Neuronal stem cell (in vitro differentiated cells): ENCODE measurements around the gene RALGPS1.

Source experiments
- DNase-seq: peaks from one replicate; pipeline ENCODE4 v3.0.0-alpha.2; 2013; ENCODE audit warnings: low spot score
- H2AFZ ChIP-seq: one replicate; pipeline ENCODE4 v1.6.1; 2013; ENCODE audit warnings: mild to moderate bottlenecking, low read length, inconsistent platforms
- H2AK5ac ChIP-seq: 2 replicates; pipeline ENCODE4 v1.6.1; 2013; ENCODE audit warnings: low read depth, mild to moderate bottlenecking, inconsistent platforms, low read length, moderate library complexity, mixed read lengths
- H2BK120ac ChIP-seq: 2 replicates; pipeline ENCODE4 v1.6.1; 2013; ENCODE audit warnings: low read depth, mild to moderate bottlenecking, inconsistent platforms, low read length, moderate library complexity, mixed read lengths
- H2BK12ac ChIP-seq: one replicate; pipeline ENCODE4 v1.6.1; 2013; ENCODE audit warnings: low read length, inconsistent platforms
- H2BK15ac ChIP-seq: 2 replicates; pipeline ENCODE4 v1.6.1; 2013; ENCODE audit warnings: mild to moderate bottlenecking, low read length, inconsistent platforms, mixed read lengths
- H2BK5ac ChIP-seq: one replicate; pipeline ENCODE4 v1.6.1; 2013; ENCODE audit warnings: inconsistent platforms, mild to moderate bottlenecking, low read length, moderate library complexity
- H3K14ac ChIP-seq: one replicate; pipeline ENCODE4 v1.6.1; 2013; ENCODE audit warnings: low read length, inconsistent platforms
- H3K18ac ChIP-seq: 2 replicates; pipeline ENCODE4 v1.6.1; 2013; ENCODE audit warnings: low read length, inconsistent platforms
- H3K23ac ChIP-seq: 2 replicates; pipeline ENCODE4 v1.6.1; 2013; ENCODE audit warnings: low read depth, mild to moderate bottlenecking, mixed read lengths, low read length, inconsistent platforms; ENCODE audit not compliant: poor library complexity
- H3K27ac ChIP-seq: replicated peaks from 3 replicates; pipeline ENCODE4 v1.5.1; 2013; ENCODE audit warnings: low read length, inconsistent platforms
- H3K27me3 ChIP-seq, 3 experiments: 2 replicates each; pipeline ENCODE4 v1.6.1; 2013; ENCODE audit warnings: low read length in 3 of 3, mild to moderate bottlenecking in 2 of 3, inconsistent platforms in 1 of 3, low read depth in 1 of 3, mixed read lengths in 1 of 3, moderate library complexity in 1 of 3; ENCODE audit not compliant: control insufficient read depth in 3 of 3, insufficient read depth in 3 of 3
- H3K36me3 ChIP-seq, 2 donors: replicated peaks in 1 of 2; 2 replicates each; pipeline ENCODE4 v1.6.1; 2013; ENCODE audit warnings: low read length in 2 of 2; ENCODE audit not compliant: control insufficient read depth in 2 of 2, insufficient read depth in 2 of 2
- H3K4ac ChIP-seq: 2 replicates; pipeline ENCODE4 v1.6.1; 2013; ENCODE audit warnings: inconsistent platforms, mild to moderate bottlenecking, low read length, moderate library complexity
- H3K4me1 ChIP-seq, 2 donors: 1 replicate in 1 of 2; 2 replicates in 1 of 2; pipeline ENCODE4 v1.6.1; 2013; ENCODE audit warnings: low read length in 2 of 2, low read depth in 1 of 2; ENCODE audit not compliant: control insufficient read depth in 2 of 2, insufficient read depth in 1 of 2
- H3K4me2 ChIP-seq: one replicate; pipeline ENCODE4 v1.6.1; 2013; ENCODE audit warnings: mild to moderate bottlenecking, low read length, inconsistent platforms; ENCODE audit not compliant: insufficient read depth, poor library complexity, severe bottlenecking
- H3K4me3 ChIP-seq, 2 donors: 2 replicates each; pipeline ENCODE4 v1.5.1; 2013; ENCODE audit warnings: low read length in 2 of 2, mild to moderate bottlenecking in 2 of 2, inconsistent platforms in 1 of 2, moderate library complexity in 1 of 2
- H3K79me1 ChIP-seq: one replicate; pipeline ENCODE4 v1.6.1; 2013; ENCODE audit warnings: low read depth, mild to moderate bottlenecking, inconsistent platforms, low read length, moderate library complexity
- H3K9ac ChIP-seq: one replicate; pipeline ENCODE4 v1.6.1; 2013; ENCODE audit warnings: mild to moderate bottlenecking, low read depth, low read length, inconsistent platforms; ENCODE audit not compliant: poor library complexity
- H3K9me3 ChIP-seq, 2 donors: replicated peaks in 1 of 2; 2 replicates each; pipeline versions ENCODE3 to v1.6.1; 2013; ENCODE audit warnings: low read length in 2 of 2, mild to moderate bottlenecking in 2 of 2, inconsistent platforms in 1 of 2, low read depth in 1 of 2, mixed read lengths in 1 of 2, moderate library complexity in 1 of 2; ENCODE audit not compliant: control insufficient read depth in 2 of 2, insufficient read depth in 1 of 2
- H4K8ac ChIP-seq: one replicate; pipeline ENCODE4 v1.6.1; 2013; ENCODE audit warnings: low read depth, mild to moderate bottlenecking, inconsistent platforms, low read length, moderate library complexity
- H4K91ac ChIP-seq: one replicate; pipeline ENCODE4 v1.6.1; 2013; ENCODE audit warnings: low read length, low read depth, mild to moderate bottlenecking, inconsistent platforms; ENCODE audit not compliant: poor library complexity
- WGBS, 2 donors: extraction: QIAGEN DNeasy Blood & Tissue Kit; methylation state at CpG; one replicate each; pipeline ENCODE4 v1.1.7; 2013; ENCODE audit warnings: missing lambda C conversion rate in 2 of 2, mixed read lengths in 1 of 2; ENCODE audit not compliant: insufficient read length in 2 of 2, insufficient replicate concordance in 1 of 2; ENCODE audit errors: extremely low coverage in 2 of 2; 5-methylcytosine and 5-hydroxymethylcytosine counted together

RALGPS1 gene

DNA sequence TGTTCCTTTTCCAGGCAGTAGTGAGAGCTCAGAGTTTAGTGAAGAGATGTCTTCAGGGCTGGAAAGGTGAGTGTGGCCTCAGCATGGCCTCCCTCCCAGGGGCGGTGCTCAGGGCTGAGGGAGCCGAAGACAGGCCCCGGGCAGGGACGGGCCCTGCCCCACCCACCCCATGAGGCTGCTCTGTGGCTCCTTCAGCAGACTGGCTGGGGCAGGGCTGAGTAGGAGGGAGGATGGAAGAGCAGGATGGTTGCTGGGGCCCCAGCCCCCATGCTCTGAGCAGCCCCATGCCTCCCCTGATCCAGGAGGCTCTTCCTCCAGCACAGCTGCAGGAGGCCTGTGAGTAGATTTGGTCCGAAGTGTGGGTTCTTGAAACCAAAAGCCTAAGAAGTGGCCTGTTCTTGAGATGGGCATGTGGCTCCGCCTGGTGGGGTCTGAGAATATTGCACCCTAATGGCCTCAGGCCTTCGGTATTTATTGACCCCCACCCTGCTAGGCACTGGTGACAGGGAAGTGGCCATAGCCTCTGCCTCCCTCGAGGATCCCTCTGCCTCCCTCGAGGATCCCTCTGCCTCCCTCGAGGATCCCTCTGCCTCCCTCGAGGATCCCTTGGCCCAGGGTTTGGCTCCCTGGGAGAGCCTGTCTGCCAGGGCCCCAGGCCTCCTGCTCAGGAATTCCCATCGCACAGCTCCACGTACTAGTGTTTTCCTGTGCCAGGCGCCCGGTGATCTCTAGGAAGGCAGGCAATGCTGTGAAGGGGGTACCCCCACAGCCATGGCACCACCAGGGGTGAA is 284.6 kb downstream of the RALGPS1 start:
- no peak overlapping the region for H3K4me2 ChIP-seq
- no peak overlapping the region for H4K8ac ChIP-seq
- peak; percentile 84 for DNase-seq
- H3K9ac ChIP-seq, result peak overlapping the region; percentile 4
- no peak overlapping the region for H3K4me3 ChIP-seq
- no CpG with 5 or more reads among the region's 15 CpGs for WGBS, 2 donors
- no peak overlapping the region for H3K14ac ChIP-seq
- peak overlapping the region; percentile 78 for H2AFZ ChIP-seq
- H2BK5ac ChIP-seq, result no peak overlapping the region
- no peak overlapping the region for H3K27ac ChIP-seq
- no peak overlapping the region for H3K23ac ChIP-seq
- H3K4me1 ChIP-seq, result peaks cover 0 to 4% of the 10 kb centered on the region in 2 donors
- H2BK120ac ChIP-seq, result no peak overlapping the region
- peak overlapping the region; percentile 83 for H3K18ac ChIP-seq
- peak overlapping the region; percentile 83 for H2AK5ac ChIP-seq
- no peaks in the 10 kb centered on the region for H3K79me1 ChIP-seq
- H3K9me3 ChIP-seq, result no peaks in the 10 kb centered on the region
- no peaks in the 10 kb centered on the region for H3K27me3 ChIP-seq
- no peak overlapping the region for H3K4ac ChIP-seq
- no peak overlapping the region for H4K91ac ChIP-seq
- no peaks in the 10 kb centered on the region for H3K36me3 ChIP-seq
- no peak overlapping the region for H2BK12ac ChIP-seq
- H2BK15ac ChIP-seq, result no peak overlapping the region

DNA sequence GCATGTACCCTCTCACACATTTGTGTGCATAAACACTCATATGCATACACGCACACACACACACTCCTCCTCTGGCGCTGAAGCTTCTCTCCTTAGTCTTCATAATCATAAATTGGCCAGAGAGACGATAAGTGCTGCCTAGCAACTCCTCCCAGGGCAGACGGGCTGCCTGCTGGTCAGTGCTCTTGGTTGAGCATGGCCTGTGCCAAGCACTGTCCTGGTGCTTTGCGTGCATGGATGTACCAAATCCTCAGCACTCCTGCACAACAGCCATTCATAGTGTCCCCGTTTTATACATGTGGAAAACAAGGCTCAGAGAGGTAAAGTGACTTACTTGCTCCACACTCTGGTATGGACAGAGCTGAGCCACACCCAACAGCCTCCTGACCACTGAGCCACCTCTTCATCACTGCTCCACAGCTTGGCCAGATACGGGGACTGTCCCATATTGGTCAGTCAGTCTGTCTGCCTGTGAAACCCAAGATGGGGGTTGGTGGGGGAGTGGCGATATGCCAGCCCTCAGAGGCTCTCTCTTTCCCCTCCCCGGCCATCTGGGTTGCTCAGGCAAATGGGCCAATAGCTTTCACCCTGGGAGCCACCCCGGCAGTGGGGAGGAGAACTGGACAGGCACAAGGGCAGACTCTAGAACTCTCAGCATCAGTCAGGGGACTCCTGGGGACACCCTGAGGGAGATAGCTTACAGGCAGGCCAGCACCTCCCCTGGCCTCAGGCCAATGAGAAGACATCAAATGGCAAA is 285.7 kb downstream of the RALGPS1 start:
- H3K27me3 ChIP-seq, result no peaks in the 10 kb centered on the region
- no peak for DNase-seq
- peak overlapping the region in 1 of 2 donors; percentile 53 for H3K4me3 ChIP-seq
- H2BK12ac ChIP-seq, result no peak overlapping the region
- no peak overlapping the region for H2BK15ac ChIP-seq
- H3K36me3 ChIP-seq, result no peaks in the 10 kb centered on the region
- no peak overlapping the region for H3K4me2 ChIP-seq
- H3K18ac ChIP-seq, result no peak overlapping the region
- no peak overlapping the region for H3K27ac ChIP-seq
- H2BK5ac ChIP-seq, result no peak overlapping the region
- no peak overlapping the region for H3K4ac ChIP-seq
- no peak overlapping the region for H2BK120ac ChIP-seq
- H2AFZ ChIP-seq, result no peak overlapping the region
- H3K23ac ChIP-seq, result no peak overlapping the region
- peak overlapping the region; percentile 38 for H3K9ac ChIP-seq
- WGBS, 2 donors, result no CpG with 5 or more reads among the region's 10 CpGs
- no peak overlapping the region for H4K91ac ChIP-seq
- H3K14ac ChIP-seq, result no peak overlapping the region
- H4K8ac ChIP-seq, result no peak overlapping the region
- peaks cover 0 to 4% of the 10 kb centered on the region in 2 donors for H3K4me1 ChIP-seq
- H3K79me1 ChIP-seq, result no peaks in the 10 kb centered on the region
- no peaks in the 10 kb centered on the region for H3K9me3 ChIP-seq
- no peak overlapping the region for H2AK5ac ChIP-seq

DNA sequence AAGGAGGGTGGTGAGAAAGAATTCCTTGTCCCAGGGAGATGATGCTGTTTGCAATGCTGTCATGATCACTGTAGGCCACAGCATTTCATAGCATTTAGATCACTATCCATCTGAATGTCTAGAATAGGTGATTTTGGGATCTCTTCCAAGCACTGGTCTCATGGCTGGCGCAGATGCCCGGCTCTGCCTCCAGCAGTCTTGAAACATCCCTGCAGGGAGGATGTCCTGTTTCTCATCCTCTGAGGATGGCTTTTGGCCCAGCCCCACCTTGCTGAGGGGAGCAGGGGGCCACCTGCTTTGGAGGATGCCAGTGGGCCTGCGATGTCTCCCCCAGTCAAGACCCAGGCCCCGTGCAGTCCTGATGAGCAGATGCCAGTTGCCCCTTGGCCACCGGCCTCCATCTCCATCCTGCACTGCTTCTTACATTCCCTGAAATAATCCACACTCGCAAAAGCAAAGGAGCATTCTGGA is 286.5 kb downstream of the RALGPS1 start:
- no CpG with 5 or more reads among the region's 6 CpGs for WGBS, 2 donors
- Histone ChIP-seq H2BK120ac (no peak overlapping the region), H2BK5ac (no peak overlapping the region), H3K14ac (no peak overlapping the region), H2BK12ac (no peak overlapping the region), H4K8ac (no peak overlapping the region), H2BK15ac (no peak overlapping the region), H3K27ac (no peak overlapping the region), H3K4me3 (no peak overlapping the region), H3K18ac (no peak overlapping the region), H2AK5ac (no peak overlapping the region), H4K91ac (no peak overlapping the region), H3K4ac (no peak overlapping the region), H3K4me1 (peaks cover 0 to 4% of the 10 kb centered on the region in 2 donors), H3K9me3 (no peaks in the 10 kb centered on the region), H3K9ac (peak overlapping the region; percentile 10), H3K36me3 (no peaks in the 10 kb centered on the region), H3K4me2 (no peak overlapping the region), H3K23ac (no peak overlapping the region), H3K27me3 (no peaks in the 10 kb centered on the region), H3K79me1 (no peaks in the 10 kb centered on the region), H2AFZ (no peak overlapping the region)
- no peak for DNase-seq

DNA sequence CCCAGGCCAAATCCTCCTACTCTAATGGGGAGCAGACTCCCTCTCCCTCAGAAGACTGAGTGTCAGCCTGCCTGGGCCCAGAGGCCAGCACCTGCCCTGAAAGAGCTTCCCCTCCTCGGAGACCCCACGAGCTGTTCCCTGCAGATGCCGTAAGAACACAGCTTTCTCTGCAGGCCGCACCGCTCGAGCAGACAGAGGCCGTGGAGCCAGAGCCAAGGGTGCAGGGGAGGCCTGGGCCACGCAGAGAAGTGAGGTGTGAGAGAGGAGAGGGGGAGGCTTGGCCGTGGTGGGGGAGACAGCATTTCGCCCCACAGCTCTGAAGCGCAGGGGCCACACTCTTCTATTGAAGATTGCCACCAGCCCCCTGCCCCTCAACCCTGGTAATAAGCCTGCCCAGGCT is 287.1 kb downstream of the RALGPS1 start:
- no peak overlapping the region for H4K8ac ChIP-seq
- no peaks in the 10 kb centered on the region for H3K79me1 ChIP-seq
- H3K4me2 ChIP-seq, result no peak overlapping the region
- H3K9ac ChIP-seq, result peak overlapping the region; percentile 46
- no peak overlapping the region for H3K14ac ChIP-seq
- no peak overlapping the region for H2AK5ac ChIP-seq
- H2BK12ac ChIP-seq, result no peak overlapping the region
- H3K36me3 ChIP-seq, result no peaks in the 10 kb centered on the region
- no peak overlapping the region for H3K18ac ChIP-seq
- DNase-seq, result no peak
- H3K4me1 ChIP-seq, result peaks cover 0 to 4% of the 10 kb centered on the region in 2 donors
- no peak overlapping the region for H2AFZ ChIP-seq
- no peak overlapping the region for H2BK5ac ChIP-seq
- H3K4me3 ChIP-seq, result no peak overlapping the region
- H3K23ac ChIP-seq, result no peak overlapping the region
- H4K91ac ChIP-seq, result no peak overlapping the region
- H3K9me3 ChIP-seq, result no peaks in the 10 kb centered on the region
- no peak overlapping the region for H2BK15ac ChIP-seq
- H3K27ac ChIP-seq, result no peak overlapping the region
- no peak overlapping the region for H2BK120ac ChIP-seq
- no peaks in the 10 kb centered on the region for H3K27me3 ChIP-seq
- WGBS, 2 donors, result no CpG with 5 or more reads among the region's 11 CpGs
- no peak overlapping the region for H3K4ac ChIP-seq
